ENCODE results near the gene CTNNA2.

Gene CTNNA2

GRCh38 chr2:80361904-80362303 is 849.1 kb downstream of the CTNNA2 start:
- Mint-ChIP-seq H3K27ac (no peak overlapping the region), H3K9me3 (no peaks in the 10 kb centered on the region), H3K4me1 (no peaks in the 10 kb centered on the region), H3K4me3 (no peak overlapping the region), H3K36me3 (no peaks in the 10 kb centered on the region), H3K27me3 (no peaks in the 10 kb centered on the region)
- ATAC-seq (replicated peaks), result no peak
- no peak for DNase-seq

GRCh38 chr2:80363330-80363729 is 850.5 kb downstream of the CTNNA2 start:
- no peak for DNase-seq
- H3K9me3 Mint-ChIP-seq, result no peaks in the 10 kb centered on the region
- no peak for ATAC-seq (replicated peaks)
- H3K27me3 Mint-ChIP-seq, result no peaks in the 10 kb centered on the region
- no peaks in the 10 kb centered on the region for H3K4me1 Mint-ChIP-seq
- no peak overlapping the region for H3K27ac Mint-ChIP-seq
- H3K4me3 Mint-ChIP-seq, result no peak overlapping the region
- no peaks in the 10 kb centered on the region for H3K36me3 Mint-ChIP-seq

- Mint-ChIP-seq H3K9me3 (no peaks in the 10 kb centered on the region), H3K4me3 (no peak overlapping the region), H3K4me1 (no peaks in the 10 kb centered on the region), H3K27me3 (no peaks in the 10 kb centered on the region), H3K27ac (no peak overlapping the region), H3K36me3 (no peaks in the 10 kb centered on the region)
- DNase-seq (no peak), ATAC-seq (replicated peaks) (no peak)
These were observed 851.0 kb downstream of the CTNNA2 start for GRCh38 chr2:80363791-80364349.

- H3K4me3 Mint-ChIP-seq, result no peak overlapping the region
- H3K27ac Mint-ChIP-seq, result no peak overlapping the region
- H3K4me1 Mint-ChIP-seq, result no peaks in the 10 kb centered on the region
- no peaks in the 10 kb centered on the region for H3K9me3 Mint-ChIP-seq
- ATAC-seq (replicated peaks), result no peak
- no peak for DNase-seq
- H3K27me3 Mint-ChIP-seq, result no peaks in the 10 kb centered on the region
- H3K36me3 Mint-ChIP-seq, result no peaks in the 10 kb centered on the region
These were observed 851.8 kb downstream of the CTNNA2 start for GRCh38 chr2:80364524-80365212.

- Mint-ChIP-seq H3K9me3 (peaks cover 0 to 2% of the 10 kb centered on the region in 2 donors), H3K4me3 (no peak overlapping the region)
These were observed 852.9 kb downstream of the CTNNA2 start for GRCh38 chr2:80365762-80366161.

GRCh38 chr2:80370375-80371009 is 857.6 kb downstream of the CTNNA2 start:
- Mint-ChIP-seq H3K27ac (no peak overlapping the region), H3K27me3 (no peaks in the 10 kb centered on the region), H3K9me3 (peaks cover 0 to 2% of the 10 kb centered on the region in 2 donors), H3K36me3 (no peaks in the 10 kb centered on the region), H3K4me3 (no peak overlapping the region), H3K4me1 (no peaks in the 10 kb centered on the region)
- ATAC-seq (replicated peaks), result no peak
- no peak for DNase-seq

More at GRCh38 chr2:80365762-80366161, 852.9 kb downstream of the CTNNA2 start:
- ATAC-seq (replicated peaks) (peak in 1 of 2 donors; percentile 59), DNase-seq (no peak)
- Mint-ChIP-seq H3K27me3 (no peaks in the 10 kb centered on the region), H3K4me1 (no peaks in the 10 kb centered on the region), H3K36me3 (no peaks in the 10 kb centered on the region), H3K27ac (no peak overlapping the region)

- Mint-ChIP-seq H3K27me3 (no peaks in the 10 kb centered on the region), H3K4me3 (no peak overlapping the region), H3K27ac (no peak overlapping the region), H3K4me1 (no peaks in the 10 kb centered on the region), H3K36me3 (no peaks in the 10 kb centered on the region), H3K9me3 (peaks cover 3 to 4% of the 10 kb centered on the region in 2 donors)
- DNase-seq, result no peak
- ATAC-seq (replicated peaks), result no peak
These were observed 861.3 kb downstream of the CTNNA2 start for GRCh38 chr2:80374105-80374504.

GRCh38 chr2:80377071-80377470 is 864.2 kb downstream of the CTNNA2 start:
- Mint-ChIP-seq H3K27ac (no peak overlapping the region), H3K4me3 (no peak overlapping the region), H3K9me3 (peaks cover 3 to 6% of the 10 kb centered on the region in 2 donors), H3K36me3 (no peaks in the 10 kb centered on the region), H3K27me3 (no peaks in the 10 kb centered on the region), H3K4me1 (no peaks in the 10 kb centered on the region)
- ATAC-seq (replicated peaks) (no peak), DNase-seq (no peak)

- H3K9me3 Mint-ChIP-seq, result peaks cover 6 to 11% of the 10 kb centered on the region in 2 donors
- H3K27ac Mint-ChIP-seq, result no peak overlapping the region
- no peak for DNase-seq
- H3K36me3 Mint-ChIP-seq, result no peaks in the 10 kb centered on the region
- no peak for ATAC-seq (replicated peaks)
- no peak overlapping the region for H3K4me3 Mint-ChIP-seq
- no peaks in the 10 kb centered on the region for H3K27me3 Mint-ChIP-seq
- no peaks in the 10 kb centered on the region for H3K4me1 Mint-ChIP-seq
These were observed 867.9 kb downstream of the CTNNA2 start for GRCh38 chr2:80380736-80381135.

GRCh38 chr2:80381666-80382065 is 868.8 kb downstream of the CTNNA2 start:
- no peak overlapping the region for H3K4me3 Mint-ChIP-seq
- DNase-seq (no peak), ATAC-seq (replicated peaks) (no peak)
- no peaks in the 10 kb centered on the region for H3K4me1 Mint-ChIP-seq
- no peaks in the 10 kb centered on the region for H3K27me3 Mint-ChIP-seq
- H3K9me3 Mint-ChIP-seq, result peaks cover 4 to 11% of the 10 kb centered on the region in 2 donors
- no peaks in the 10 kb centered on the region for H3K36me3 Mint-ChIP-seq
- H3K27ac Mint-ChIP-seq, result no peak overlapping the region

- Mint-ChIP-seq H3K4me1 (no peaks in the 10 kb centered on the region), H3K4me3 (no peak overlapping the region), H3K27me3 (no peaks in the 10 kb centered on the region), H3K9me3 (peaks cover 4% of the 10 kb centered on the region in 2 donors), H3K36me3 (no peaks in the 10 kb centered on the region), H3K27ac (no peak overlapping the region)
- ATAC-seq (replicated peaks) (no peak), DNase-seq (no peak)
These were observed 879.6 kb downstream of the CTNNA2 start for GRCh38 chr2:80392441-80392840.

GRCh38 chr2:80393991-80394390 is 881.1 kb downstream of the CTNNA2 start:
- H3K4me3 Mint-ChIP-seq, result no peak overlapping the region
- no peaks in the 10 kb centered on the region for H3K36me3 Mint-ChIP-seq
- H3K27ac Mint-ChIP-seq, result no peak overlapping the region
- peaks cover 7% of the 10 kb centered on the region in 2 donors for H3K9me3 Mint-ChIP-seq
- ATAC-seq (replicated peaks) (no peak), DNase-seq (no peak)
- H3K4me1 Mint-ChIP-seq, result no peaks in the 10 kb centered on the region
- H3K27me3 Mint-ChIP-seq, result no peaks in the 10 kb centered on the region

- H3K27ac Mint-ChIP-seq, result no peak overlapping the region
- no peaks in the 10 kb centered on the region for H3K36me3 Mint-ChIP-seq
- peaks cover 6 to 7% of the 10 kb centered on the region in 2 donors for H3K9me3 Mint-ChIP-seq
- H3K27me3 Mint-ChIP-seq, result no peaks in the 10 kb centered on the region
- no peaks in the 10 kb centered on the region for H3K4me1 Mint-ChIP-seq
- no peak overlapping the region for H3K4me3 Mint-ChIP-seq
- no peak for ATAC-seq (replicated peaks)
- no peak for DNase-seq
These were observed 882.4 kb downstream of the CTNNA2 start for GRCh38 chr2:80395251-80395650.

GRCh38 chr2:80396276-80396675 is 883.4 kb downstream of the CTNNA2 start:
- DNase-seq (no peak), ATAC-seq (replicated peaks) (no peak)
- no peaks in the 10 kb centered on the region for H3K36me3 Mint-ChIP-seq
- H3K4me3 Mint-ChIP-seq, result no peak overlapping the region
- H3K27ac Mint-ChIP-seq, result no peak overlapping the region
- peaks cover 7 to 11% of the 10 kb centered on the region in 2 donors for H3K9me3 Mint-ChIP-seq
- no peaks in the 10 kb centered on the region for H3K27me3 Mint-ChIP-seq
- H3K4me1 Mint-ChIP-seq, result no peaks in the 10 kb centered on the region

GRCh38 chr2:80403081-80403480 is 890.2 kb downstream of the CTNNA2 start:
- DNase-seq, result no peak
- ATAC-seq (replicated peaks), result no peak
- Mint-ChIP-seq H3K4me1 (no peaks in the 10 kb centered on the region), H3K36me3 (no peaks in the 10 kb centered on the region), H3K27ac (no peak overlapping the region), H3K27me3 (no peaks in the 10 kb centered on the region), H3K4me3 (no peak overlapping the region), H3K9me3 (peaks cover 7 to 11% of the 10 kb centered on the region in 2 donors)

Measured in stimulated activated naive B cell treated with anti-CD40 and anti-IgM and Interleukin-4, amounts not matched to agents 10 μg/mL and 1 μg/mL and 100 μg/mL, for 72 hours (primary cell).